HEK293 (cell line): ENCODE data around the gene TRPC6.

Experiments used
- CTCF ChIA-PET: fragments of 350-600 bp; formaldehyde crosslinking; extraction: SDS; loops from one replicate; lab custom pipeline; 2021; ENCODE audit warnings: antibody characterized with exemption; lab: Yijun Ruan, JAX
- POLR2A ChIA-PET: fragments of 300-600 bp; formaldehyde crosslinking; extraction: SDS; loops from one replicate; lab custom pipeline; 2020; ENCODE audit warnings: antibody characterized with exemption, inconsistent platforms; lab: Yijun Ruan, JAX
- H3K27ac ChIP-seq: fragments of 200-500 bp; sonication (Bioruptor generic); 2 replicates; pipeline ENCODE4 v1.5.1; 2014; ENCODE audit warnings: low read depth, low read length, control low read depth, inconsistent platforms; ENCODE audit errors: extremely low read depth
- H3K36me3 ChIP-seq, 2 experiments: fragments of 200-500 bp in 1 of 2; sonication (Bioruptor generic) in 1 of 2; 1 replicate in 1 of 2; 2 replicates in 1 of 2; pipeline ENCODE4 v1.5.1; 2014 to 2017; ENCODE audit warnings: inconsistent platforms in 2 of 2, low read length in 2 of 2; ENCODE audit not compliant: control insufficient read depth in 2 of 2, insufficient read depth in 1 of 2
- H3K4me1 ChIP-seq: fragments of 200-500 bp; sonication (Bioruptor generic); 2 replicates; pipeline ENCODE4 v1.5.1; 2014; ENCODE audit warnings: mild to moderate bottlenecking, low read length, inconsistent platforms; ENCODE audit not compliant: control insufficient read depth, insufficient read depth
- H3K4me3 ChIP-seq: 2 replicates; pipeline ENCODE4 v1.5.1; 2011; ENCODE audit warnings: low read depth, mild to moderate bottlenecking, control low read depth, low read length, moderate library complexity
- H3K9me3 ChIP-seq: fragments of 200-500 bp; sonication (Bioruptor generic); 2 replicates; pipeline ENCODE4 v1.5.1; 2014; ENCODE audit warnings: low read depth, low read length, inconsistent platforms; ENCODE audit not compliant: control insufficient read depth, insufficient read depth
- EGR2 ChIP-seq: fragments of 450-650 bp; formaldehyde crosslinking; IDR thresholded peaks from 2 replicates; pipeline ENCODE4 v1.5.1; 2016; ENCODE audit warnings: low read depth, missing biosample characterization, missing genetic modification characterization
- IKZF3 ChIP-seq: fragments of 450-650 bp; IDR thresholded peaks from 2 replicates; pipeline ENCODE4 v1.5.0; 2018; ENCODE audit warnings: missing biosample characterization, mild to moderate bottlenecking, missing genetic modification characterization, moderate library complexity
- SALL2 ChIP-seq: fragments of 450-650 bp; formaldehyde crosslinking; IDR thresholded peaks from 2 replicates; pipeline ENCODE4 v1.5.0; 2017; ENCODE audit warnings: missing biosample characterization, mild to moderate bottlenecking, missing genetic modification characterization, borderline replicate concordance
- WT1 ChIP-seq: fragments of 450-650 bp; formaldehyde crosslinking; IDR thresholded peaks from 2 replicates; pipeline ENCODE4 v1.5.1; 2016; ENCODE audit warnings: missing biosample characterization, missing genetic modification characterization
- ZBTB20 ChIP-seq: fragments of 450-650 bp; formaldehyde crosslinking; IDR thresholded peaks from 2 replicates; pipeline ENCODE4 v1.5.1; 2016; ENCODE audit warnings: missing biosample characterization, missing genetic modification characterization
- ZBTB44 ChIP-seq: fragments of 450-650 bp; IDR thresholded peaks from 2 replicates; pipeline ENCODE4 v1.5.1; 2018; ENCODE audit warnings: missing biosample characterization, mild to moderate bottlenecking, missing genetic modification characterization
- ZFP41 ChIP-seq: fragments of 450-650 bp; formaldehyde crosslinking; IDR thresholded peaks from 2 replicates; pipeline ENCODE4 v1.5.1; 2016; ENCODE audit warnings: missing biosample characterization, missing genetic modification characterization, borderline replicate concordance
- ZNF184 ChIP-seq: fragments of 450-650 bp; IDR thresholded peaks from 2 replicates; pipeline ENCODE4 v1.5.1; 2018; ENCODE audit warnings: missing biosample characterization, mild to moderate bottlenecking, missing genetic modification characterization
- ZNF19 ChIP-seq: fragments of 450-650 bp; formaldehyde crosslinking; IDR thresholded peaks from 2 replicates; pipeline ENCODE4; 2016; ENCODE audit warnings: missing biosample characterization, missing genetic modification characterization, low read depth
- ZNF223 ChIP-seq: fragments of 450-650 bp; formaldehyde crosslinking; IDR thresholded peaks from 2 replicates; pipeline ENCODE4 v1.5.1; 2016; ENCODE audit warnings: missing biosample characterization, missing genetic modification characterization
- ZNF324 ChIP-seq: fragments of 450-650 bp; formaldehyde crosslinking; IDR thresholded peaks from 2 replicates; pipeline ENCODE4 v1.5.1; 2016; ENCODE audit warnings: missing biosample characterization, missing genetic modification characterization
- TF ChIP-seq, protein P1 (sequence below): fragments of 450-650 bp; formaldehyde crosslinking; IDR thresholded peaks from 2 replicates; pipeline ENCODE4 v1.5.1; 2016; ENCODE audit warnings: missing biosample characterization, missing genetic modification characterization
- TF ChIP-seq, protein P2 (sequence below): fragments of 450-650 bp; formaldehyde crosslinking; IDR thresholded peaks from 2 replicates; pipeline ENCODE4 v1.5.1; 2016; ENCODE audit warnings: missing biosample characterization, missing genetic modification characterization
- TF ChIP-seq, protein P3 (sequence below): fragments of 450-650 bp; formaldehyde crosslinking; IDR thresholded peaks from 2 replicates; pipeline ENCODE4 v1.5.1; 2016; ENCODE audit warnings: missing biosample characterization, missing genetic modification characterization, borderline replicate concordance

TRPC6 gene

DNA sequence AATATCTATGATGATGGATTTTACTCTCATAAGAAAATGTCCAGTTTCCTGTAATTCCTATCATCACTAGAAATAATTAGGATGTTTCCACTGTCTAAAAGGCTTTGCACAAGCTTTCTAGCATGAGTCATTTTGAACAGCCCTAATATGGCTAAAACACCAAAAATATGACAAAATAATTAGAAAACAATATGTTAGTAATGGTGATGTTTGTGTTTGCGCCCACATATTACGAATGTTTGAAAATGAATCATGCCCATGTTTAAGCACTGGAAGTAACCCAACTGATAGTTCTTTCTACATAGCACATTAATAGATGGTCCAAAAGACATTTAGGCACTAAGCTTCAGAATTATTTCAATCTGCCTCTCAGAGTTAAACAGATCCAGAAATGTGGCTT lies 96.0 kb downstream of the TRPC6 start (continued):
- no peak for TF ChIP-seq ZBTB44 (tag by site-specific recombination)
- TF ChIP-seq, protein P1, sequence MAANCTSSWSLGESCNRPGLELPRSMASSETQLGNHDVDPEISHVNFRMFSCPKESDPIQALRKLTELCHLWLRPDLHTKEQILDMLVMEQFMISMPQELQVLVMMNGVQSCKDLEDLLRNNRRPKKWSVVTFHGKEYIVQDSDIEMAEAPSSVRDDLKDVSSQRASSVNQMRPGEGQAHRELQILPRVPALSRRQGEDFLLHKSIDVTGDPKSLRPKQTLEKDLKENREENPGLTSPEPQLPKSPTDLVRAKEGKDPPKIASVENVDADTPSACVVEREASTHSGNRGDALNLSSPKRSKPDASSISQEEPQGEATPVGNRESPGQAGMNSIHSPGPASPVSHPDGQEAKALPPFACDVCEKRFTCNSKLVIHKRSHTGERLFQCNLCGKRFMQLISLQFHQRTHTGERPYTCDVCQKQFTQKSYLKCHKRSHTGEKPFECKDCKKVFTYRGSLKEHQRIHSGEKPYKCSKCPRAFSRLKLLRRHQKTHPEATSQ (tag by site-specific recombination) = no peak

DNA sequence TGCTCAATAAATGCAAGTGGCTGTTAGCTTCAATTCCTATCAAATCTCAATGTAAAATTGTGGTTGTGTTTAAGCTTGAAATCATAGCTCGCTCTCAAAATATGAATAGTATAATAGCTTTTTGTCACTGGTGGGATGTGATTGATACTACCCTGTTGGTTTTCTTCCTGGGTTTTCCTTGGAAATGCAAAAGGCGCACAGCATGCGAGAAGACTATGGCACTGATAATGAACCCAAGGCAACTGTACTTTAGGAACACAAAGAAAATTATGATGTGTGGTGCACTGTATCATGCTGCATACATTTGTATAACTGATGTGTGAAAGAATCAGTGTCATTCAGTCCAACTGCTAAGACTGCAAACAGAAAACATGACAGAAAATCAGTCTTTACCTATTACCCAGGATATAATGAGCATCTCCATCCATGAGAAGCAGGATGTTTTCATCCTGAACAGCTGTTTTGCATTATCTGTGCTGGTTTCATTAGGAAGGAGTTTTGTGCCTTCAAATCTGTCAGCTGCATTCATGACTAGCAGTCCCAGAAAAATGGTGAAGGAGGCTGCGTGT lies 101.2 kb downstream of the TRPC6 start:
- ChIA-PET CTCF (no interaction called here), POLR2A (no interaction called here)
- TF ChIP-seq ZNF223 (tag by site-specific recombination) (no peak), EGR2 (tag by site-specific recombination) (no peak), ZNF324 (tag by site-specific recombination) (no peak), ZBTB20 (tag by site-specific recombination) (no peak), ZFP41 (tag by site-specific recombination) (no peak), SALL2 (no peak), ZNF184 (no peak), IKZF3 (no peak), ZNF19 (tag by site-specific recombination) (no peak), WT1 (no peak)
- TF ChIP-seq, protein P2, sequence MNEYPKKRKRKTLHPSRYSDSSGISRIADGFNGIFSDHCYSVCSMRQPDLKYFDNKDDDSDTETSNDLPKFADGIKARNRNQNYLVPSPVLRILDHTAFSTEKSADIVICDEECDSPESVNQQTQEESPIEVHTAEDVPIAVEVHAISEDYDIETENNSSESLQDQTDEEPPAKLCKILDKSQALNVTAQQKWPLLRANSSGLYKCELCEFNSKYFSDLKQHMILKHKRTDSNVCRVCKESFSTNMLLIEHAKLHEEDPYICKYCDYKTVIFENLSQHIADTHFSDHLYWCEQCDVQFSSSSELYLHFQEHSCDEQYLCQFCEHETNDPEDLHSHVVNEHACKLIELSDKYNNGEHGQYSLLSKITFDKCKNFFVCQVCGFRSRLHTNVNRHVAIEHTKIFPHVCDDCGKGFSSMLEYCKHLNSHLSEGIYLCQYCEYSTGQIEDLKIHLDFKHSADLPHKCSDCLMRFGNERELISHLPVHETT (tag by site-specific recombination) = no peak
- TF ChIP-seq, protein P3, sequence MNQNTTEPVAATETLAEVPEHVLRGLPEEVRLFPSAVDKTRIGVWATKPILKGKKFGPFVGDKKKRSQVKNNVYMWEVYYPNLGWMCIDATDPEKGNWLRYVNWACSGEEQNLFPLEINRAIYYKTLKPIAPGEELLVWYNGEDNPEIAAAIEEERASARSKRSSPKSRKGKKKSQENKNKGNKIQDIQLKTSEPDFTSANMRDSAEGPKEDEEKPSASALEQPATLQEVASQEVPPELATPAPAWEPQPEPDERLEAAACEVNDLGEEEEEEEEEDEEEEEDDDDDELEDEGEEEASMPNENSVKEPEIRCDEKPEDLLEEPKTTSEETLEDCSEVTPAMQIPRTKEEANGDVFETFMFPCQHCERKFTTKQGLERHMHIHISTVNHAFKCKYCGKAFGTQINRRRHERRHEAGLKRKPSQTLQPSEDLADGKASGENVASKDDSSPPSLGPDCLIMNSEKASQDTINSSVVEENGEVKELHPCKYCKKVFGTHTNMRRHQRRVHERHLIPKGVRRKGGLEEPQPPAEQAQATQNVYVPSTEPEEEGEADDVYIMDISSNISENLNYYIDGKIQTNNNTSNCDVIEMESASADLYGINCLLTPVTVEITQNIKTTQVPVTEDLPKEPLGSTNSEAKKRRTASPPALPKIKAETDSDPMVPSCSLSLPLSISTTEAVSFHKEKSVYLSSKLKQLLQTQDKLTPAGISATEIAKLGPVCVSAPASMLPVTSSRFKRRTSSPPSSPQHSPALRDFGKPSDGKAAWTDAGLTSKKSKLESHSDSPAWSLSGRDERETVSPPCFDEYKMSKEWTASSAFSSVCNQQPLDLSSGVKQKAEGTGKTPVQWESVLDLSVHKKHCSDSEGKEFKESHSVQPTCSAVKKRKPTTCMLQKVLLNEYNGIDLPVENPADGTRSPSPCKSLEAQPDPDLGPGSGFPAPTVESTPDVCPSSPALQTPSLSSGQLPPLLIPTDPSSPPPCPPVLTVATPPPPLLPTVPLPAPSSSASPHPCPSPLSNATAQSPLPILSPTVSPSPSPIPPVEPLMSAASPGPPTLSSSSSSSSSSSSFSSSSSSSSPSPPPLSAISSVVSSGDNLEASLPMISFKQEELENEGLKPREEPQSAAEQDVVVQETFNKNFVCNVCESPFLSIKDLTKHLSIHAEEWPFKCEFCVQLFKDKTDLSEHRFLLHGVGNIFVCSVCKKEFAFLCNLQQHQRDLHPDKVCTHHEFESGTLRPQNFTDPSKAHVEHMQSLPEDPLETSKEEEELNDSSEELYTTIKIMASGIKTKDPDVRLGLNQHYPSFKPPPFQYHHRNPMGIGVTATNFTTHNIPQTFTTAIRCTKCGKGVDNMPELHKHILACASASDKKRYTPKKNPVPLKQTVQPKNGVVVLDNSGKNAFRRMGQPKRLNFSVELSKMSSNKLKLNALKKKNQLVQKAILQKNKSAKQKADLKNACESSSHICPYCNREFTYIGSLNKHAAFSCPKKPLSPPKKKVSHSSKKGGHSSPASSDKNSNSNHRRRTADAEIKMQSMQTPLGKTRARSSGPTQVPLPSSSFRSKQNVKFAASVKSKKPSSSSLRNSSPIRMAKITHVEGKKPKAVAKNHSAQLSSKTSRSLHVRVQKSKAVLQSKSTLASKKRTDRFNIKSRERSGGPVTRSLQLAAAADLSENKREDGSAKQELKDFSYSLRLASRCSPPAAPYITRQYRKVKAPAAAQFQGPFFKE (tag by site-specific recombination) = no peak
- Histone ChIP-seq H3K36me3 (no peaks in the 10 kb centered on the region), H3K9me3 (no peaks in the 10 kb centered on the region), H3K27ac (no peak overlapping the region), H3K4me3 (no peak overlapping the region), H3K4me1 (no peaks in the 10 kb centered on the region)
